Left hindlimb (tissue), 1 donor: ENCODE data around the gene ANKRD7.
"Not testable (repeated sequence)": the region's sequence is repeated elsewhere in the genome, so short reads cannot be mapped to it uniquely, and the experiment has no call there.

Experiments
- DNase-seq: peaks from one replicate; pipeline ENCODE4 v3.0.0-alpha.2; 2018

Gene ANKRD7

DNA sequence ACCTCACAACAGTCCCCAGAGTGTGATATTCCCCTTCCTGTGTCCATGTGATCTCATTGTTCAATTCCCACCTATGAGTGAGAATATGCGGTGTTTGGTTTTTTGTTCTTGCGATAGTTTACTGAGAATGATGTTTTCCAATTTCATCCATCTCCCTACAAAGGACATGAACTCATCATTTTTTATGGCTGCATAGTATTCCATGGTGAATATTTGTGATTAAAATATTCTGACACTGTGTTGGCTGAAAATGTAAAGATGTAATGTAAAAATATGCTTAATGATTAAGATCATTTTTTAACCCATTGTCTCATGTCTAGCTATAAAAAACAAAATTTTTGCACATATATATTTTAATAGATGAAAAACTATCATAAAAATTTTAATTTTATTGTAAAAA is 15.8 kb downstream of the ANKRD7 start:
- DNase-seq = not testable (repeated sequence)

DNA sequence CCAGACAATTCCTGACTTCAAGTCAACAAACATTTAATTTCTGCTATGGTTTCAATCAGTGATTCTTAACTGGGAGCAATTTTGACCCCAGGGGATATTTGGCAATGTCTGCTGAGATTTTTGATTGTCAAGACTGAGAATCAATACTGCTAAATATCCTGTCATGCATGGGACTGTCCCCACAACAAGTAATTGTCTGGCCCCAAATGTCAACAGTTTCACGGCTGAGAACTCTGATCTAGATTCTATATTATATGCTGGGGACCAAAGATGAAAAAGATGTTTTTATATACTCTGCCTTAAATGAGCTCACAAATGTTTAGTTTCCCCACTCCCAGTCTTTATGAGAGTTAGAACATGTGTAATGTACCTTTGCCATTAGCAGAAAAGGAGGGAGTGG is 19.2 kb downstream of the ANKRD7 start:
- DNase-seq = no peak

DNA sequence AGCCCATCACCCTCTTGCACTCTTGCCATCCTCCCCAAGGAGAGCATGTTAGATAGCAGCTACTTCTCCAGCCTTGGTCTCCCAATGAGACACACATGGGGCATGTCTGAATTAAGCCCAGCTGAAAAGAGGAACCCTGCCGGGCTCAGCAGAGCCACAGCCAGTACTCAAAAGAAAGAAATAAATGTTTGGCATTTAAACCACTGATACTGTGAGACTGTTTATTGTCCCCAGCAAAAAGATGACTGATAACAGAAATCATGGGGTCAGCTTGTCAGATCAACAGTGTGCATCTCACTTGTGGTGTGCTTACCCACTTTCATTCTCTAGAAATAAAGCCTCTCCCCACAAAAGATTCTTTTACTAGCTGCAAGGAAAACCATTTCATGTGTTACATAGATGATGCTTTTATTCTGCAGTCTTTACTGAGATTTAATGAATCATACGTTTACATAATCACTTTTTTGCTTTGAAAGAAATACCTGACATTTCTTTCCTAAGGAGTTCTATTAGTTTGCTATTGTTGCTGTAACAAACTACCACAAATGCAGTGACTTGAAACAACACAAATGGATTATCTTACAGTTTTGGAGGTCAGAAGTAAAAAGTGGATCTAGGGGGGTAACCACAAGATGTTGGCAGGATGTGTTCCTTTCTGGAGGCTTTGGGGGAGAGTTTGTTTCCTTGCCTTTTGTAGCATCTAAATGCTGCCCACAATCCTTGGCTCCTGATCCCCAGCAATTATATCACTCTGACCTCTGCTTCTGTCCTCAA is 20.9 kb downstream of the ANKRD7 start:
- no peak for DNase-seq

DNA sequence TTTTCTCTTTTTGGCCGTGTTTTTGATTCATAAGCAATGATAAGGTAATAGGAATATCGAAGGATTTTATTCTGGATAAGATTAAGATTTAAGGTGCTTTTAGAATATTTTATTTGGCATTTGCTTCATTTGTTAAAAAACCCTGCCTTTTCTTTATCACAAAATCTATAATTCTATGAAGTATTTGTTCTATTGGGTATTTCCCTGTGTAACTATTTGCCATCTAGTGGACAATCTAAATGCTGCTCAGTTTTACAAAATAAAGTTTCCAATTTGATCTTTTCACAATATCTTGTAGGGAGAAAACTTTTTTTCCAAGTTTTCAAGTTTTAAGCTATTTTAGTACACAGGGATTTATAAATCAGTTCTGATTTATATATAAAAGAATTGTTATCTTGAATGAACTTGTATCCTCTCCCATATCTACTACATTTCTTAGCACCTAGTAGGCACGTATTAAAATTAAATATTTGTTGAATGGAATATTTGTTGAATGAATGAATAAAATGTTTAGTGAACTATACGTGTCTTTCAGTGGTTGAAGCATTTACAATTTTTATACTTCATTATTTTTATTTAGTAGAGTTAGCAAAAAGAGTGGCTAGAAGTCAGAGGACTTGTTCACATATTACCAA is 26.5 kb downstream of the ANKRD7 start:
- DNase-seq = no peak

DNA sequence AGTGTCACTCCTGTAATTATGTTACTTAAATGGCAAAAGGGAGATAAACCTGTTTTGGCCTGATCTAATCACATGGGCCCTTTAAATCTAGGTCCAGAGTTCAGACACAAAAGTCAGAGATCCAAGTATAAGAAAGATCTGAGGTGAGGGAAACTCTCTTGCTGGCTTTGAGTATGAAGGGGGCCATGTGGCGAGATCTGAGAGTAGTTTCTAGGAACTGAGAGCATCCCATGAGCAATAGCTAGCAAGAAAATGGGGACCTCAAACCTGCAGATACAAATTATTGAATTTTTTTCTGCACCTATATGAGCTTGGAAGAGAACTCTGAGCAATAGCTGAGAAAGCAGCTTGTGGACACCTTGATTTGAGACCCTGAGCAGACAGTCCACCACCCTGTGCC is 27.6 kb downstream of the ANKRD7 start:
- DNase-seq = no peak

DNA sequence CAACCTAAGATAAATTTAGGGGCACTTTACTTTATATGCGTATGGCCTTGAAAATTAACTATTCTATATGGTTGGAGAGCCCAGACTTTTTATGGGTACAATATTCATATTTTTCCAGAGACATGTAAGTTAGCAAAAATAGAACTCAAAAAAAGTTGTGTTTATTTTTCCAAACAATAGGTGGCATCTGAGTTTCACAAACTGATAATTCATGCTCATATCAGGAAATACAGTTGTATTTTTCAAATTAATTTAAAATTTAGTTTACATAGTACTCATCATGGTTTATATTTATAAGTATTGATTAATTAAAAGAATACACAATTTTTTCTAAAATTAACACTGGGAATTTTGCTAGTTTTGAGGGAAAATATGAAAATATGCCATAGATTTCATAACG is 34.6 kb downstream of the ANKRD7 start:
- DNase-seq = no peak

DNA sequence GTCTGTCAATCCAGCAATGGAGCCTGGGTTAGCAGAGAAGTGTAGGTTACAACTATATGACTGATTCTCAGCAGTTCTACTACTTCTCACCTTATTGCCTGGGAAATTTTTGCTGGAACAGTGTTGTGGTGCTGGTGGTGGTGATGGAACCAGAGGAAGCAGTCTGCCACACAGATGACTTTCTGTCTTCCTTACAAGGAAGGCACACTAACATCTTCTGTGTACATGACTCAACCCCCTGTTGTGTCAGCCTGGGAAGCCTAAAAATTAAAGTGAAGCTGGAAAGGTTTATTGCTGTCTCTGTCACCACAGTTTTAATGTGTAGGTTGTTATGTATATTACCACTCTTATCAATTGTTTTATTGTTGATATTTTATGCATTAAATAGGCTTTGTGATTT is 40.3 kb downstream of the ANKRD7 start:
- no peak for DNase-seq

DNA sequence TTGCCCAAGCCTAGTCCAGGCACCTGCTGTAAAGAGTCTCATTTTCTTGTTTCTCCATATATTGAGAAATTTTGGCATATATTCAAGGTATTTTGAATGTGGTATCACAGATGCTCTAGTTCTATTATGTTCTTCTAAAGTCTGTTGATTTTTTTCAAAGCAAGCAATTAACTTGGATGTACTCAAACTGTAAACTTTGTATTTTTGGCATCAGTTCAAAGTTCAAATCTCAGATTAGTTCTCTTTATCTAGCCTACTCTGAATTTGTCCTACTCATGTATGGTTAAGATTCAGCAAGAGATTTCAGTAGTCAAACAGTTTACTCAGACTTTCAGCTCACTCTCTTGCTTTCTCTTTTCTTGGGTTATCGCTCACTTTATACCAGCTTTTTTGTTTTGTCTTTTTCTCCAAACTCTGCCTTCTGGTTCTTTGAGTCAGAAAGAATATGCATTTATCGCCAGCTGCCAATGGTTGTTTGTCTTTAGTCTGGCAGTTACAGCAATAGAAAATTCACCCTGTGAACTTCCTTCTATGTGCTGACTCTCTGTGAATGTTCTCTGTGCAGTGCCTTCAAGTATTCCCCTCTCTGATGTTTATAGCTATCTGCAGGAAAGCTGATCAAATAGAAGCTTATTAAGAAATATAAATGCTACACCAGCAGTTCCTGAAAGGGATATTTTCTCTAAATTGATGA is 56.0 kb downstream of the ANKRD7 start:
- DNase-seq = no peak

DNA sequence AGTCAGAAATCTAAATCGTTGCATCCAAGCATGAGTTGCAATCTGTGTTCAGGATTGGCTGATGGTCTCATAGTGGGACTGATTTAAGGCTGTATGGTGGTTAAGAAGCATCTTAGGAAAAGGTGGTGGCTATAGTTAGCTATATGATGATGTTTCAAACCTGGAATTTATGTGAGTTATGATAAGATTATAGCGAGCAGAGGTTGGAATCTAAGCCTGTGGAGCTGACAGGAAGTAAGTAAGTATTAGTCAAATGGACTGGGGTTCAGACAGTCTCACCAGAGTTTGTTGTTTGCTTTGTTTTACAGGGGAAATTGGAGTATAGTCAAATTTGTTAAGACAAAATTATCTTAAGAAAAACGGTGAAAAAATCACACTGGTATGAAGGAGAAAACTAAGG is 56.7 kb downstream of the ANKRD7 start:
- no peak for DNase-seq

DNA sequence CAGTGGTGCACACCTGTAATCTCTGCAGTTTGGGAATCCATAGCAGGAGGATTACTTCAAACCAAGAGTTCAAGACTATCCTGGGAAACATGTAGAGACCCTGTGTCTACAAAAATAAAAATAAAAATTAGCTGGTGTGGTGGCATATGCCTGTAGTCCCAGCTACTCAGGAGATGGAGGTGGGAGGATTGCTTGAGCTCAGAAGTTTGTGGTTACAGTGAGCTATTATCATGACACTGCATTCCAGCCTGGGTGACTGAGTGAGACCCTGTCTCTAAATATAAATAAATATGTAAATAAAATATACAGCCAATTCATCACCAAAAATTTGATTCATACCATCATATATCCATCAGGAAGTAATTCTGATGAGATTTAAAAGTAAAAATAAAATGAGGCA is 60.9 kb downstream of the ANKRD7 start:
- DNase-seq = no peak

DNA sequence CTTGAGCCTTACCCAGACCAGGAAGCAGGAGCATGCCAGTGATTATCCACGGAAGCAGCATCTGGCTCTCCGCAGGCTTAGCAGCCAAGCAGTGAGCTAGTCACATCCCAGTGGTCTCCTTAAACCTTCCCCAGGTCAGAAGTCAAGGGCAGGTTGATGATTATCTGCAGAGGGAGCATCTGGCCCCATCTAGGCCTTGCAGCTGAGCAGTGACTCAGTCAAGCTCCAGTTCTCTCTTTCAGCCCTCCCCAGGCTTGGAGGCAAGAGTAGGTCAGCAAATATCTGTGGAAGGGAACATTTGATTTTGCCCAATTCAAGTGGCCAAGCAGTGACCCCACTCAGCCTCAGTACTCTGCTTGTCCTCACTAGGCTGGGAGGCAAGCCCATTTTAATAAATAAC is 61.6 kb downstream of the ANKRD7 start:
- DNase-seq = no peak

DNA sequence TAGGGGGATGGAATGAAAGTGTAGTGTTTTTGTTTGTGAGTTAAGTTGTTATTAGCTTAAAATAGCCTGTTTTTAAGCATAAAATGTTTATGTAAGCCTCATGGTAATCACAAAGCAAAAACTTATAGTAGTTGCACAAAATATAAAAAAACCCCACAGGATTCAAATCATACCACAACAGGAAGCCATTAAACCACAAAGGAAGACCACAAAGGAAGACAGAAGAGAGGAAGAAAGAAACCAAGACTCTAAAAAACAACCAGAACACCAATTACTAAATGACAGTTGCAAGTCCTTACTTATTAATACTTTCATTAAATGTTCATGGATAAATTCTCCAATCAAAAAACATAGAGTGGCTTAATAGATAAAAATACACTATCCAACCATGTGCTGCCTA is 63.6 kb downstream of the ANKRD7 start:
- DNase-seq = no peak

DNA sequence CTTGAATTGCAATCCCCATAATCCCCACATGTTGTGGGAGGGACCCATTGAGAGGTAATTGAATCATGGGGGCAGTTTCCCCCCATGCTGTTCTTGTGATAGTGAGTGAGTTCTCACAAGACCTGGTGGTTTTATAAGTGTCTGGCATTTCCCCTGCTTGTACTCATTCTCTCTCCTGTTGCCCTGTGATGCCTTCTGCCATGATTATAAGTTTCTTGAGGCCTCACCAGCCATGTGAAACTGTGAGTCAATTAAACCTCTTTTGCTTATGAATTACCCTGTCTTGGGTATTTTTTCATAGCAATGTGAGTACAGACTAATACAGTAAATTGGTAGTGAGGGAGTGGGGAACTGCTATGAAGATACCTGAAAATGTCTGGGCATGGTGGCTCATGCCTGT is 65.0 kb downstream of the ANKRD7 start:
- DNase-seq = no peak
